Myocyte (in vitro differentiated cells): ENCODE data around the gene CRYBA2. TPM values are rescaled to one million over a fixed set of nuclear protein-coding genes. Genes with fewer than 3 reads are reported as not detected.
A peak's percentile ranks its signal among the peaks of the same experiment; 100 is the strongest.

Experiments used
- DNase-seq: peaks from one replicate; pipeline ENCODE4 v3.0.0-alpha.2; 2012; ENCODE audit warnings: low read depth
- total RNA-seq: library from RNA; depleted of rRNA; stranded (reverse); fragments of >200 nt; gene quantifications from 2 replicates; pipeline ENCODE4 v1.2.3, GENCODE V29; 2014

CRYBA2 gene
- total RNA-seq, 1 donor from 2014 or later = not detected

GRCh38 chr2:218983263-218983933, 9.8 kb downstream of the CRYBA2 start:
- DNase-seq = no peak

- no peak for DNase-seq
These were observed 10.5 kb downstream of the CRYBA2 start for GRCh38 chr2:218982586-218983262.

- peak; percentile 52 for DNase-seq
These were observed 11.2 kb downstream of the CRYBA2 start for GRCh38 chr2:218981881-218982585.

GRCh38 chr2:218981390-218981880, 11.8 kb downstream of the CRYBA2 start:
- no peak for DNase-seq

GRCh38 chr2:218980735-218981389, 12.4 kb downstream of the CRYBA2 start:
- DNase-seq = no peak

GRCh38 chr2:218979846-218980734, 13.1 kb downstream of the CRYBA2 start:
- peak; percentile 79 for DNase-seq

- no peak for DNase-seq
These were observed 18.0 kb downstream of the CRYBA2 start for GRCh38 chr2:218975060-218975777.

- no peak for DNase-seq
These were observed 22.3 kb downstream of the CRYBA2 start for GRCh38 chr2:218970894-218971293.

- DNase-seq = peak; percentile 86
These were observed 29.0 kb downstream of the CRYBA2 start for GRCh38 chr2:218964041-218964771.

- DNase-seq = no peak
These were observed 29.6 kb downstream of the CRYBA2 start for GRCh38 chr2:218963601-218964000.

- peak; percentile 90 for DNase-seq
These were observed 30.2 kb downstream of the CRYBA2 start for GRCh38 chr2:218962859-218963492.

GRCh38 chr2:218961651-218962570, 31.3 kb downstream of the CRYBA2 start:
- DNase-seq = no peak

- DNase-seq = no peak
These were observed 32.0 kb downstream of the CRYBA2 start for GRCh38 chr2:218961229-218961628.

GRCh38 chr2:218960309-218961165, 32.7 kb downstream of the CRYBA2 start:
- no peak for DNase-seq

- DNase-seq = no peak
These were observed 33.4 kb downstream of the CRYBA2 start for GRCh38 chr2:218959761-218960308.

- DNase-seq = peak; percentile 89
These were observed 34.0 kb downstream of the CRYBA2 start, which contains the start of gene CDK5R2 for GRCh38 chr2:218959141-218959731. Gene CDK5R2, plus strand, starts transcription at chr2:218959666. Its CDS starts 155 bp downstream, at chr2:218959821.
